B cell (primary cell): Measurements from ENCODE around the gene CYP2D6.

Source experiments
- EZH2 ChIP-seq: IDR thresholded peaks from 2 replicates; pipeline ENCODE4 v1.6.1; 2012; ENCODE audit warnings: borderline replicate concordance, low read depth, mild to moderate bottlenecking, moderate library complexity, low read length; ENCODE audit not compliant: insufficient read depth, poor library complexity, severe bottlenecking
- TF ChIP-seq, protein P1 (sequence below): fragments of 200-600 bp; IDR thresholded peaks from one replicate; pipeline ENCODE4 v1.8.0; 2022; ENCODE audit warnings: antibody characterized with exemption, mild to moderate bottlenecking

DNA sequence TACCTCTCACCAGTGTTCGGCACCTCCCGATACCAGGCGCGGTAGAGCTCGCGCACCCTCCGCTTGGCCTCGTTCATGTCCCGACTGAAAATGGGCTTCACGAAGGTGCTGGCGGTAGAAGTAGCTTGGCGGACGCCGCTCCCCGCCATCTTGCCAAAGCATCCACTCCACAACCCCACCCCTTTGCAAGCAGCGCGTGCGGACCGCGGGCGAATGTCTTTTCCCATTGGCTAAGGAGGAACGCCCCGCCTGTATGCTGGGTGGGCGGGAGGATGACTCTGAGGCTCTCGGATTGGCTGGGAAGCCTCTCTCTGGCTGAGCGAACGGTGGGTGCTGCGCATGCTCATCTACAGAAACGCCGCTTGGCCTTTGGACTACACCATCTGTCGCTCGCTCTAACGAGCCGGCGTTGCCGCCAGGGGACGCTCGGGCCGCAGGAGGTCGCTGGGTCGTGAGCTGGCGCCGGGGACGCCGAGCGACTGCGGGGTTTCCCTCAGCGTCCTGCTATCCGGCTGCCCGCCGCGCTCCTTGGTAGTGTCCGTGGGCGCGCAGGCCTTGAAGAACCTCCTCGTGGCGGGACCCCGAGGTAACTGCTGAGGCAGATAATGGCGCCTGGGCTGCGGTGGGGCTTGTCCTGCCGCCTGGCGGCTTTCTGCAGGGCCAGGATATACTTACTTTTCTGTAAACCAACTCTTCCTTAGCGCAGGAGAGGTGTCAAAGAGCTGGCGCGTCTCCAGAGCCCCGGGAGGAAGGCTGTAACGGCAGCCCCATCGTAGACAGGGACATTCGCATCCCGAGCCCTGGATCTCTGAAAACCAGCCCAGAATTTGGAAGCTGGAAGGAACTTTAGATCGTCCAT is 39.8 kb downstream of the CYP2D6 start, which contains the start of gene NDUFA6:
- TF ChIP-seq, protein P1, sequence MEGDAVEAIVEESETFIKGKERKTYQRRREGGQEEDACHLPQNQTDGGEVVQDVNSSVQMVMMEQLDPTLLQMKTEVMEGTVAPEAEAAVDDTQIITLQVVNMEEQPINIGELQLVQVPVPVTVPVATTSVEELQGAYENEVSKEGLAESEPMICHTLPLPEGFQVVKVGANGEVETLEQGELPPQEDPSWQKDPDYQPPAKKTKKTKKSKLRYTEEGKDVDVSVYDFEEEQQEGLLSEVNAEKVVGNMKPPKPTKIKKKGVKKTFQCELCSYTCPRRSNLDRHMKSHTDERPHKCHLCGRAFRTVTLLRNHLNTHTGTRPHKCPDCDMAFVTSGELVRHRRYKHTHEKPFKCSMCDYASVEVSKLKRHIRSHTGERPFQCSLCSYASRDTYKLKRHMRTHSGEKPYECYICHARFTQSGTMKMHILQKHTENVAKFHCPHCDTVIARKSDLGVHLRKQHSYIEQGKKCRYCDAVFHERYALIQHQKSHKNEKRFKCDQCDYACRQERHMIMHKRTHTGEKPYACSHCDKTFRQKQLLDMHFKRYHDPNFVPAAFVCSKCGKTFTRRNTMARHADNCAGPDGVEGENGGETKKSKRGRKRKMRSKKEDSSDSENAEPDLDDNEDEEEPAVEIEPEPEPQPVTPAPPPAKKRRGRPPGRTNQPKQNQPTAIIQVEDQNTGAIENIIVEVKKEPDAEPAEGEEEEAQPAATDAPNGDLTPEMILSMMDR, result peak; percentile 92
- TF ChIP-seq EZH2, result no peak
